WTC11 (cell line): ENCODE results near the gene RBM28.

Experiments used
- ELF4 ChIP-seq: sonication (generic); formaldehyde crosslinking; IDR thresholded peaks from 2 replicates; pipeline ENCODE4 v1.8.1; 2022; ENCODE audit warnings: low read depth, mild to moderate bottlenecking, moderate library complexity, missing genetic modification reagents
- PRRX2 ChIP-seq: fragments of 250-450 bp; sonication (Bioruptor Pico); IDR thresholded peaks from 2 replicates; pipeline ENCODE4 v1.8.0; 2021; ENCODE audit warnings: mild to moderate bottlenecking
- TEAD4 ChIP-seq: sonication (generic); formaldehyde crosslinking; IDR thresholded peaks from 2 replicates; pipeline ENCODE4 v1.8.0; 2022; ENCODE audit warnings: mild to moderate bottlenecking, missing genetic modification reagents
- TF ChIP-seq, protein P1 (sequence below): fragments of 200-600 bp; IDR thresholded peaks from 2 replicates; pipeline ENCODE4 v1.8.0; 2022; ENCODE audit warnings: antibody characterized with exemption
- TF ChIP-seq, protein P2 (sequence below): sonication (generic); formaldehyde crosslinking; IDR thresholded peaks from 2 replicates; pipeline ENCODE4 v1.8.0; 2022; ENCODE audit warnings: mild to moderate bottlenecking, missing genetic modification reagents
- TF ChIP-seq, protein P3 (sequence below): sonication (generic); formaldehyde crosslinking; IDR thresholded peaks from 2 replicates; pipeline ENCODE4 v1.8.0; 2022; ENCODE audit warnings: mild to moderate bottlenecking, missing genetic modification reagents

DNA sequence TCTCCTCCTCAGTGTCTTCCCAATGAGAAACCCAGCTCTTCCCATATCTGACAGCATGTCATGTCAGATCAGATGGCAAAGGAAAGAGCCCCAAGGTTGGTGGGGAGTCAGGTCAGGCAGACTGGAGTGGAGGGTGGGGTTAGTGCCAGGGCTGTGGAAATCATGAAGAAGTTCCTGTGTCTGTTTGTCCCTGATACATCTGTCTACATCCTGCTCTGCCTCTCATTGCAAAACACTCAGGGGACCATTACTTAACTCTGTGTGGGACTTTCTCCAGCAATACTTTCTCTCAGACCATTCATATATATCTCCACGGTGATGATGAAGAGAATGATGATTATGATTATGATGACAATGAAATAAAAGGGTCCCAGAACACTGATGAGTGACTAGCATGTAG, 14.5 kb upstream of the RBM28 start:
- TF ChIP-seq, protein P1, sequence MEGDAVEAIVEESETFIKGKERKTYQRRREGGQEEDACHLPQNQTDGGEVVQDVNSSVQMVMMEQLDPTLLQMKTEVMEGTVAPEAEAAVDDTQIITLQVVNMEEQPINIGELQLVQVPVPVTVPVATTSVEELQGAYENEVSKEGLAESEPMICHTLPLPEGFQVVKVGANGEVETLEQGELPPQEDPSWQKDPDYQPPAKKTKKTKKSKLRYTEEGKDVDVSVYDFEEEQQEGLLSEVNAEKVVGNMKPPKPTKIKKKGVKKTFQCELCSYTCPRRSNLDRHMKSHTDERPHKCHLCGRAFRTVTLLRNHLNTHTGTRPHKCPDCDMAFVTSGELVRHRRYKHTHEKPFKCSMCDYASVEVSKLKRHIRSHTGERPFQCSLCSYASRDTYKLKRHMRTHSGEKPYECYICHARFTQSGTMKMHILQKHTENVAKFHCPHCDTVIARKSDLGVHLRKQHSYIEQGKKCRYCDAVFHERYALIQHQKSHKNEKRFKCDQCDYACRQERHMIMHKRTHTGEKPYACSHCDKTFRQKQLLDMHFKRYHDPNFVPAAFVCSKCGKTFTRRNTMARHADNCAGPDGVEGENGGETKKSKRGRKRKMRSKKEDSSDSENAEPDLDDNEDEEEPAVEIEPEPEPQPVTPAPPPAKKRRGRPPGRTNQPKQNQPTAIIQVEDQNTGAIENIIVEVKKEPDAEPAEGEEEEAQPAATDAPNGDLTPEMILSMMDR, result no peak
- TF ChIP-seq PRRX2 (CRISPR knock-in tag) (no peak), ELF4 (CRISPR knock-in tag) (no peak), TEAD4 (CRISPR knock-in tag) (no peak)
- TF ChIP-seq, protein P2, sequence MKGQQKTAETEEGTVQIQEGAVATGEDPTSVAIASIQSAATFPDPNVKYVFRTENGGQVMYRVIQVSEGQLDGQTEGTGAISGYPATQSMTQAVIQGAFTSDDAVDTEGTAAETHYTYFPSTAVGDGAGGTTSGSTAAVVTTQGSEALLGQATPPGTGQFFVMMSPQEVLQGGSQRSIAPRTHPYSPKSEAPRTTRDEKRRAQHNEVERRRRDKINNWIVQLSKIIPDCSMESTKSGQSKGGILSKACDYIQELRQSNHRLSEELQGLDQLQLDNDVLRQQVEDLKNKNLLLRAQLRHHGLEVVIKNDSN (CRISPR knock-in tag), result no peak
- TF ChIP-seq, protein P3, sequence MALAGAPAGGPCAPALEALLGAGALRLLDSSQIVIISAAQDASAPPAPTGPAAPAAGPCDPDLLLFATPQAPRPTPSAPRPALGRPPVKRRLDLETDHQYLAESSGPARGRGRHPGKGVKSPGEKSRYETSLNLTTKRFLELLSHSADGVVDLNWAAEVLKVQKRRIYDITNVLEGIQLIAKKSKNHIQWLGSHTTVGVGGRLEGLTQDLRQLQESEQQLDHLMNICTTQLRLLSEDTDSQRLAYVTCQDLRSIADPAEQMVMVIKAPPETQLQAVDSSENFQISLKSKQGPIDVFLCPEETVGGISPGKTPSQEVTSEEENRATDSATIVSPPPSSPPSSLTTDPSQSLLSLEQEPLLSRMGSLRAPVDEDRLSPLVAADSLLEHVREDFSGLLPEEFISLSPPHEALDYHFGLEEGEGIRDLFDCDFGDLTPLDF (CRISPR knock-in tag), result no peak
